Measurements from ENCODE around the gene POLE2. TPM values are rescaled to one million over a fixed set of nuclear protein-coding genes. Genes with fewer than 3 reads are reported as not detected.
"Not testable (repeated sequence)": the region's sequence is repeated elsewhere in the genome, so short reads cannot be mapped to it uniquely, and the experiment has no call there.

POLE2 gene
- polyA plus RNA-seq, result 1 to 10 TPM; 7.0 to 8.0 TPM

- Histone ChIP-seq H3K9me3 (ENCODE audit: control insufficient read depth in 2 of 2, insufficient read depth in 1 of 2, low read depth in 1 of 2, low read length in 1 of 2) (no peaks in the 10 kb centered on the region), H3K4me1 (ENCODE audit: control insufficient read depth in 2 of 2, insufficient read depth in 2 of 2, low read length in 1 of 2) (peaks cover 0 to 2% of the 10 kb centered on the region in 2 donors), H3K27me3 (ENCODE audit: control insufficient read depth in 1 of 2, insufficient read depth in 2 of 2, low read length in 2 of 2) (no peaks in the 10 kb centered on the region), H3K36me3 (ENCODE audit: control insufficient read depth in 2 of 2, insufficient read depth in 2 of 2, low read length in 1 of 2) (no peaks in the 10 kb centered on the region), H3K27ac (ENCODE audit: low read depth in 2 of 2, low read length in 1 of 2) (peak within 1 kb of the TSS; percentile 81), H3K4me3 (ENCODE audit: low read depth in 1 of 2, low read length in 2 of 2) (peak within 1 kb of the TSS; percentile 63 to 93)
- WGBS, 2 donors, result 7 to 8% methylated on average over 61 to 67 of the region's 67 CpGs
These were observed at the start of gene POLE2 for GRCh38 chr14:49687942-49688700. Gene POLE2, minus strand, starts transcription at chr14:49688214. Its CDS starts 11 bp downstream, at chr14:49688203.

- H3K4me3 ChIP-seq (ENCODE audit: low read depth in 1 of 2, low read length in 2 of 2); H3K27ac ChIP-seq (ENCODE audit: low read depth in 2 of 2, low read length in 1 of 2); H3K36me3 ChIP-seq (ENCODE audit: control insufficient read depth in 2 of 2, insufficient read depth in 2 of 2, low read length in 1 of 2); H3K4me1 ChIP-seq (ENCODE audit: control insufficient read depth in 2 of 2, insufficient read depth in 2 of 2, low read length in 1 of 2); H3K9me3 ChIP-seq (ENCODE audit: control insufficient read depth in 2 of 2, insufficient read depth in 1 of 2, low read depth in 1 of 2, low read length in 1 of 2); H3K27me3 ChIP-seq (ENCODE audit: control insufficient read depth in 1 of 2, insufficient read depth in 2 of 2, low read length in 2 of 2): not testable (repeated sequence)
- WGBS, 2 donors, result 87 to 99% methylated on average over 4 of the region's 4 CpGs
These were observed 47.7 kb upstream of the POLE2 start for GRCh38 chr14:49735669-49736068.

GRCh38 chr14:49733836-49734235 is 45.8 kb upstream of the POLE2 start:
- no peaks in the 10 kb centered on the region for H3K27me3 ChIP-seq (ENCODE audit: control insufficient read depth in 1 of 2, insufficient read depth in 2 of 2, low read length in 2 of 2)
- peaks cover 0 to 6% of the 10 kb centered on the region in 2 donors for H3K36me3 ChIP-seq (ENCODE audit: control insufficient read depth in 2 of 2, insufficient read depth in 2 of 2, low read length in 1 of 2)
- no peaks in the 10 kb centered on the region for H3K9me3 ChIP-seq (ENCODE audit: control insufficient read depth in 2 of 2, insufficient read depth in 1 of 2, low read depth in 1 of 2, low read length in 1 of 2)
- H3K4me1 ChIP-seq (ENCODE audit: control insufficient read depth in 2 of 2, insufficient read depth in 2 of 2, low read length in 1 of 2), result no peaks in the 10 kb centered on the region
- no peak overlapping the region for H3K4me3 ChIP-seq (ENCODE audit: low read depth in 1 of 2, low read length in 2 of 2)
- H3K27ac ChIP-seq (ENCODE audit: low read depth in 2 of 2, low read length in 1 of 2), result no peak overlapping the region

- H3K36me3 ChIP-seq (ENCODE audit: control insufficient read depth in 2 of 2, insufficient read depth in 2 of 2, low read length in 1 of 2), result peaks cover 0 to 6% of the 10 kb centered on the region in 2 donors
- no peak overlapping the region for H3K27ac ChIP-seq (ENCODE audit: low read depth in 2 of 2, low read length in 1 of 2)
- WGBS, 2 donors, result 88 to 98% methylated on average over 3 of the region's 3 CpGs
- H3K4me3 ChIP-seq (ENCODE audit: low read depth in 1 of 2, low read length in 2 of 2), result no peak overlapping the region
- no peaks in the 10 kb centered on the region for H3K27me3 ChIP-seq (ENCODE audit: control insufficient read depth in 1 of 2, insufficient read depth in 2 of 2, low read length in 2 of 2)
- no peaks in the 10 kb centered on the region for H3K9me3 ChIP-seq (ENCODE audit: control insufficient read depth in 2 of 2, insufficient read depth in 1 of 2, low read depth in 1 of 2, low read length in 1 of 2)
- no peaks in the 10 kb centered on the region for H3K4me1 ChIP-seq (ENCODE audit: control insufficient read depth in 2 of 2, insufficient read depth in 2 of 2, low read length in 1 of 2)
These were observed 44.9 kb upstream of the POLE2 start for GRCh38 chr14:49732896-49733295.

GRCh38 chr14:49727171-49727570 is 39.2 kb upstream of the POLE2 start:
- no peaks in the 10 kb centered on the region for H3K4me1 ChIP-seq (ENCODE audit: control insufficient read depth in 2 of 2, insufficient read depth in 2 of 2, low read length in 1 of 2)
- H3K36me3 ChIP-seq (ENCODE audit: control insufficient read depth in 2 of 2, insufficient read depth in 2 of 2, low read length in 1 of 2), result no peaks in the 10 kb centered on the region
- H3K9me3 ChIP-seq (ENCODE audit: control insufficient read depth in 2 of 2, insufficient read depth in 1 of 2, low read depth in 1 of 2, low read length in 1 of 2), result no peaks in the 10 kb centered on the region
- no peak overlapping the region for H3K27ac ChIP-seq (ENCODE audit: low read depth in 2 of 2, low read length in 1 of 2)
- H3K27me3 ChIP-seq (ENCODE audit: control insufficient read depth in 1 of 2, insufficient read depth in 2 of 2, low read length in 2 of 2), result no peaks in the 10 kb centered on the region
- no peak overlapping the region for H3K4me3 ChIP-seq (ENCODE audit: low read depth in 1 of 2, low read length in 2 of 2)
- 80 to 91% methylated on average over 5 of the region's 5 CpGs for WGBS, 2 donors

- not testable (repeated sequence) for H3K9me3 ChIP-seq (ENCODE audit: control insufficient read depth in 2 of 2, insufficient read depth in 1 of 2, low read depth in 1 of 2, low read length in 1 of 2); H3K4me1 ChIP-seq (ENCODE audit: control insufficient read depth in 2 of 2, insufficient read depth in 2 of 2, low read length in 1 of 2); H3K27me3 ChIP-seq (ENCODE audit: control insufficient read depth in 1 of 2, insufficient read depth in 2 of 2, low read length in 2 of 2); H3K4me3 ChIP-seq (ENCODE audit: low read depth in 1 of 2, low read length in 2 of 2); H3K36me3 ChIP-seq (ENCODE audit: control insufficient read depth in 2 of 2, insufficient read depth in 2 of 2, low read length in 1 of 2); H3K27ac ChIP-seq (ENCODE audit: low read depth in 2 of 2, low read length in 1 of 2)
- WGBS, 2 donors, result 86 to 90% methylated on average over 9 of the region's 9 CpGs
These were observed 33.9 kb upstream of the POLE2 start for GRCh38 chr14:49721733-49722435.

- Histone ChIP-seq H3K4me1 (ENCODE audit: control insufficient read depth in 2 of 2, insufficient read depth in 2 of 2, low read length in 1 of 2) (no peaks in the 10 kb centered on the region), H3K4me3 (ENCODE audit: low read depth in 1 of 2, low read length in 2 of 2) (no peak overlapping the region), H3K27ac (ENCODE audit: low read depth in 2 of 2, low read length in 1 of 2) (no peak overlapping the region), H3K9me3 (ENCODE audit: control insufficient read depth in 2 of 2, insufficient read depth in 1 of 2, low read depth in 1 of 2, low read length in 1 of 2) (no peaks in the 10 kb centered on the region), H3K36me3 (ENCODE audit: control insufficient read depth in 2 of 2, insufficient read depth in 2 of 2, low read length in 1 of 2) (no peaks in the 10 kb centered on the region), H3K27me3 (ENCODE audit: control insufficient read depth in 1 of 2, insufficient read depth in 2 of 2, low read length in 2 of 2) (no peaks in the 10 kb centered on the region)
These were observed 32.7 kb upstream of the POLE2 start for GRCh38 chr14:49720744-49721143.

GRCh38 chr14:49710993-49711392 is 23.0 kb upstream of the POLE2 start:
- H3K36me3 ChIP-seq (ENCODE audit: control insufficient read depth in 2 of 2, insufficient read depth in 2 of 2, low read length in 1 of 2); H3K27ac ChIP-seq (ENCODE audit: low read depth in 2 of 2, low read length in 1 of 2); H3K9me3 ChIP-seq (ENCODE audit: control insufficient read depth in 2 of 2, insufficient read depth in 1 of 2, low read depth in 1 of 2, low read length in 1 of 2); H3K4me1 ChIP-seq (ENCODE audit: control insufficient read depth in 2 of 2, insufficient read depth in 2 of 2, low read length in 1 of 2); H3K4me3 ChIP-seq (ENCODE audit: low read depth in 1 of 2, low read length in 2 of 2); H3K27me3 ChIP-seq (ENCODE audit: control insufficient read depth in 1 of 2, insufficient read depth in 2 of 2, low read length in 2 of 2): not testable (repeated sequence)
- 95 to 98% methylated on average over 11 of the region's 11 CpGs for WGBS, 2 donors

- not testable (repeated sequence) for H3K27me3 ChIP-seq (ENCODE audit: control insufficient read depth in 1 of 2, insufficient read depth in 2 of 2, low read length in 2 of 2); H3K27ac ChIP-seq (ENCODE audit: low read depth in 2 of 2, low read length in 1 of 2); H3K4me3 ChIP-seq (ENCODE audit: low read depth in 1 of 2, low read length in 2 of 2); H3K4me1 ChIP-seq (ENCODE audit: control insufficient read depth in 2 of 2, insufficient read depth in 2 of 2, low read length in 1 of 2); H3K9me3 ChIP-seq (ENCODE audit: control insufficient read depth in 2 of 2, insufficient read depth in 1 of 2, low read depth in 1 of 2, low read length in 1 of 2); H3K36me3 ChIP-seq (ENCODE audit: control insufficient read depth in 2 of 2, insufficient read depth in 2 of 2, low read length in 1 of 2)
- 89 to 93% methylated on average over 4 of the region's 4 CpGs for WGBS, 2 donors
These were observed 16.5 kb upstream of the POLE2 start for GRCh38 chr14:49704471-49704870.

GRCh38 chr14:49703965-49704364 is 16.0 kb upstream of the POLE2 start:
- Histone ChIP-seq H3K36me3 (ENCODE audit: control insufficient read depth in 2 of 2, insufficient read depth in 2 of 2, low read length in 1 of 2) (no peaks in the 10 kb centered on the region), H3K4me3 (ENCODE audit: low read depth in 1 of 2, low read length in 2 of 2) (no peak overlapping the region), H3K27ac (ENCODE audit: low read depth in 2 of 2, low read length in 1 of 2) (no peak overlapping the region), H3K27me3 (ENCODE audit: control insufficient read depth in 1 of 2, insufficient read depth in 2 of 2, low read length in 2 of 2) (no peaks in the 10 kb centered on the region), H3K9me3 (ENCODE audit: control insufficient read depth in 2 of 2, insufficient read depth in 1 of 2, low read depth in 1 of 2, low read length in 1 of 2) (no peaks in the 10 kb centered on the region), H3K4me1 (ENCODE audit: control insufficient read depth in 2 of 2, insufficient read depth in 2 of 2, low read length in 1 of 2) (no peaks in the 10 kb centered on the region)
- WGBS, 2 donors, result 68 to 78% methylated on average over 3 of the region's 3 CpGs

Measured in esophagus (tissue), 2 donors.